Measurements from ENCODE around the gene AMPD2.
A peak's percentile ranks its signal among the peaks of the same experiment; 100 is the strongest.
"Not testable (repeated sequence)": the region's sequence is repeated elsewhere in the genome, so short reads cannot be mapped to it uniquely, and the experiment has no call there.

The AMPD2 gene

GRCh38 chr1:109664671-109665070 lies 45.0 kb downstream of the AMPD2 start:
- TF ChIP-seq BHLHE40 (IDR thresholded peaks at IDR 0.05; ENCODE audit: borderline replicate concordance) (no peak), LEF1 (IDR thresholded peaks at IDR 0.05; ENCODE audit: borderline replicate concordance) (no peak), PKNOX1 (IDR thresholded peaks at IDR 0.05) (no peak), L3MBTL2 (conservative IDR thresholded peaks at IDR 0.05) (no peak), NFRKB (IDR thresholded peaks at IDR 0.05) (no peak), FOXK2 (IDR thresholded peaks at IDR 0.05) (no peak), FOXM1 (IDR thresholded peaks at IDR 0.05; ENCODE audit: borderline replicate concordance) (no peak), HDGF (IDR thresholded peaks at IDR 0.05; ENCODE audit: borderline replicate concordance) (no peak)
- POLR2A ChIA-PET: no interaction called here
- DNase-seq (ENCODE audit: extremely low spot score): no peak
- CTCF ChIA-PET: no interaction called here

- ChIA-PET CTCF (interaction anchor here (1.3 to 1.4 kb wide), 2 partner anchors 27 to 31 kb away, joined by 3 to 7 read pairs; no protein-coding TSS in a partner anchor), POLR2A (interaction anchor here (0.6 to 2.1 kb wide), 6 partner anchors 9 to 48 kb away, joined by 3 to 8 read pairs (median 4); partner anchors contain the start of genes AMPD2, GNAT2 and GSTM4)
- DNase-seq (ENCODE audit: extremely low spot score): peak; percentile 96
- TF ChIP-seq FOXA1 (IDR thresholded peaks at IDR 0.05) (no peak), BHLHE40 (IDR thresholded peaks at IDR 0.05; ENCODE audit: borderline replicate concordance) (no peak), TARDBP (IDR thresholded peaks at IDR 0.05) (no peak), PKNOX1 (IDR thresholded peaks at IDR 0.05) (no peak), FOXM1 (IDR thresholded peaks at IDR 0.05; ENCODE audit: borderline replicate concordance) (no peak), ELF4 (IDR thresholded peaks at IDR 0.05) (no peak), FOXK2 (IDR thresholded peaks at IDR 0.05) (no peak), LEF1 (IDR thresholded peaks at IDR 0.05; ENCODE audit: borderline replicate concordance) (no peak), CTBP1 (IDR thresholded peaks at IDR 0.05; ENCODE audit: borderline replicate concordance) (no peak), SUZ12 (IDR thresholded peaks at IDR 0.05) (no peak), HDGF (IDR thresholded peaks at IDR 0.05; ENCODE audit: borderline replicate concordance) (no peak), ARNT (IDR thresholded peaks at IDR 0.05) (no peak), SP1 (IDR thresholded peaks at IDR 0.05) (no peak), NFRKB (IDR thresholded peaks at IDR 0.05) (no peak)
Observed at GRCh38 chr1:109667452-109668122, 48.0 kb downstream of the AMPD2 start, which contains the start of gene GSTM2. Gene GSTM2, plus strand, starts transcription at chr1:109668057. Its CDS starts 59 bp downstream, at chr1:109668116.

GRCh38 chr1:109668123-109668775 lies 48.6 kb downstream of the AMPD2 start:
- CTCF ChIA-PET: interaction anchor here (0.7 to 1.3 kb wide), 3 partner anchors 18 to 28 kb away, joined by 3 to 7 read pairs (median 3); no protein-coding TSS in a partner anchor

GRCh38 chr1:109669246-109669948 lies 49.8 kb downstream of the AMPD2 start:
- POLR2A ChIA-PET: interaction anchor here (2.1 kb wide), 1 partner anchor 13 kb away, joined by 8 read pairs; the partner anchor contains the start of gene GSTM4
- peak; percentile 3 for DNase-seq (ENCODE audit: extremely low spot score)
- TF ChIP-seq FOXA1 (IDR thresholded peaks at IDR 0.05) (no peak), PKNOX1 (IDR thresholded peaks at IDR 0.05) (no peak), ZNF384 (IDR thresholded peaks at IDR 0.05) (no peak), TARDBP (IDR thresholded peaks at IDR 0.05) (no peak), BHLHE40 (IDR thresholded peaks at IDR 0.05; ENCODE audit: borderline replicate concordance) (no peak), CTBP1 (IDR thresholded peaks at IDR 0.05; ENCODE audit: borderline replicate concordance) (no peak), SUZ12 (IDR thresholded peaks at IDR 0.05) (no peak), ARNT (IDR thresholded peaks at IDR 0.05) (no peak), LEF1 (IDR thresholded peaks at IDR 0.05; ENCODE audit: borderline replicate concordance) (no peak), HDGF (IDR thresholded peaks at IDR 0.05; ENCODE audit: borderline replicate concordance) (no peak), L3MBTL2 (conservative IDR thresholded peaks at IDR 0.05) (no peak), ELF4 (IDR thresholded peaks at IDR 0.05) (no peak), FOXK2 (IDR thresholded peaks at IDR 0.05) (no peak), SP1 (IDR thresholded peaks at IDR 0.05) (no peak), FOXM1 (IDR thresholded peaks at IDR 0.05; ENCODE audit: borderline replicate concordance) (no peak), NFRKB (IDR thresholded peaks at IDR 0.05) (no peak)
- CTCF ChIA-PET: interaction anchor here (0.6 to 1.6 kb wide), 2 partner anchors 120 to 246 kb away, joined by 3 read pairs; no protein-coding TSS in a partner anchor

More at GRCh38 chr1:109668123-109668775, 48.6 kb downstream of the AMPD2 start:
- TF ChIP-seq CTBP1 (IDR thresholded peaks at IDR 0.05; ENCODE audit: borderline replicate concordance): no peak
- no peak for TF ChIP-seq FOXA1 (IDR thresholded peaks at IDR 0.05)
- no peak for TF ChIP-seq PKNOX1 (IDR thresholded peaks at IDR 0.05)
- no peak for TF ChIP-seq ARNT (IDR thresholded peaks at IDR 0.05)
- no peak for TF ChIP-seq BHLHE40 (IDR thresholded peaks at IDR 0.05; ENCODE audit: borderline replicate concordance)
- no peak for TF ChIP-seq FOXM1 (IDR thresholded peaks at IDR 0.05; ENCODE audit: borderline replicate concordance)
- TF ChIP-seq HDGF (IDR thresholded peaks at IDR 0.05; ENCODE audit: borderline replicate concordance): no peak
- TF ChIP-seq ELF4 (IDR thresholded peaks at IDR 0.05): no peak
- TF ChIP-seq TARDBP (IDR thresholded peaks at IDR 0.05): no peak
- TF ChIP-seq NFRKB (IDR thresholded peaks at IDR 0.05): no peak
- TF ChIP-seq SUZ12 (IDR thresholded peaks at IDR 0.05): no peak
- TF ChIP-seq SP1 (IDR thresholded peaks at IDR 0.05): no peak
- TF ChIP-seq L3MBTL2 (conservative IDR thresholded peaks at IDR 0.05): no peak
- TF ChIP-seq ZNF384 (IDR thresholded peaks at IDR 0.05): no peak
- TF ChIP-seq FOXK2 (IDR thresholded peaks at IDR 0.05): no peak
- TF ChIP-seq LEF1 (IDR thresholded peaks at IDR 0.05; ENCODE audit: borderline replicate concordance): no peak
- peak; percentile 10 for DNase-seq (ENCODE audit: extremely low spot score)
- POLR2A ChIA-PET: interaction anchor here (1.0 to 2.1 kb wide), 5 partner anchors 8 to 49 kb away, joined by 3 to 8 read pairs (median 4); partner anchors contain the start of genes AMPD2, GNAT2 and GSTM4

- peak; percentile 2 for DNase-seq (ENCODE audit: extremely low spot score)
- CTCF ChIA-PET: interaction anchor here (0.6 to 1.6 kb wide), 2 partner anchors 120 to 247 kb away, joined by 3 read pairs; no protein-coding TSS in a partner anchor
- POLR2A ChIA-PET: not testable (repeated sequence)
Observed at GRCh38 chr1:109669949-109670302, 50.3 kb downstream of the AMPD2 start.
